Anterior cingulate cortex (tissue), 58 donors: ENCODE results near the gene GGN.
A peak's percentile ranks its signal among the peaks of the same experiment; 100 is the strongest.
"Not testable (repeated sequence)": the region's sequence is repeated elsewhere in the genome, so short reads cannot be mapped to it uniquely, and the experiment has no call there.

Source experiments
- DNase-seq, 58 donors: peaks; one replicate each; lab custom pipeline; 2025; lab: John Stamatoyannopoulos, UW

The GGN gene

GRCh38 chr19:38367041-38367440, 20.8 kb downstream of the GGN start:
- DNase-seq: no peak

GRCh38 chr19:38362946-38363688, 24.7 kb downstream of the GGN start:
- DNase-seq: not testable (repeated sequence)

DNA sequence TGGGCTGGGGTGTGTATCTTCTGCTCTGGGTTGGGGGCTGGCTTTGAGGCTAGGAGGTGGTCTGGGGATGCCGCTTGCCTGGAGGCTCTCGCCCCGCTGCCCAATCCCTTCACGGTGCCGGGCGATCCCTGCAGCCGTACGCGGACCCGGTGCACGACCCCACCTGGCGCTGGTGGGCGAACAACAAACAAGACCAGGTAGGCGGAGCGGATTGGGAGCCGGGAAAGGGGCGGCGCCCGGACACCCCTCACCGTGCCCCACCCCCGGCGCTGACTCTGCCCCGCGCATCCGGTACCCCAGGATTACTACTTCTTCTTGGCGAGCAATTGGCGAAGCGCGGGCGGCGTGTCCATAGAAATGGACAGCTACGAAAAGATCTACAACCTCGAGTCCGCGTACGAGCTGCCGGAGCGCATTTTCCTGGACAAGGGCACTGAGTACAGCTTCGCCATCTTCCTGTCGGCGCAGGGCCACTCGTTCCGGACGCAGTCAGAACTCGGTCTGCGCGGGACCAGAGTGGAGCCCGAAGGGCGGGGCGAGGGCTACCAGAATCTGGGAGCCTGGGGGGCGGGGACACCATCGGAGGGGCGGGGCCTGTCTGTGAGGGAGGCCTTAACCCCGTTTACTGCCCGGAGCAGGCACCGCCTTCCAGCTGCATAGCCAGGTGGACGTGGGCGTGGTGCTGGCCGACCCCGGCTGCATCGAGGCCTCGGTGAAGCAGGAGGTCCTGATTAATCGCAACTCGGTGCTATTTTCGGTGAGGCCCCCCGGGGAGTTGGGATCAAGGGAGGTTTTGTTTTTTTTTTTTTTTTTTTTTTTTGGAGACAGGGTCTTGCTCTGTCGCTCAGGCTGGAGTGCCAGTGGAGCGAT, 25.5 kb downstream of the GGN start:
- DNase-seq: peak in 11 of 58 donors; percentile 15 to 84 (median 39)

DNA sequence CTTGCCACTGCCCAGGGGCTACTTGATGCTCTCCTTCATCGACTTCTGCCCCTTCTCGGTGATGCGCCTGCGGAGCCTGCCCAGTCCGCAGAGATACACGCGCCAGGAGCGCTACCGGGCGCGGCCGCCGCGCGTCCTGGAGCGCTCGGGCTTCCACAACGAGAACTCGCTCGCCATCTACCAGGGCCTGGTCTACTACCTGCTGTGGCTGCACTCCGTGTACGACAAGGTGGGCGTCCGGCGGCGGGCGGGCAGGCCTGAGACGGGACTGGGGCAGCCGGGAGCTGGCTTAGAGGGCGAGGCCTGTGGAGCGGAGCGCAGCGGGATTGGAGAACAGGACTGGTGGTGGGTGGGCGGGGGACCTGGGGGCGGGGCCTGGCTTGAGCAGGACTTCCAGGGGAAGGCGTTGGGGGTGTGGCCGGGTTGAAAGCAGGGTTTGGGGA, 26.2 kb downstream of the GGN start:
- peak in 53 of 58 donors; percentile 4 to 84 (median 36) for DNase-seq

DNA sequence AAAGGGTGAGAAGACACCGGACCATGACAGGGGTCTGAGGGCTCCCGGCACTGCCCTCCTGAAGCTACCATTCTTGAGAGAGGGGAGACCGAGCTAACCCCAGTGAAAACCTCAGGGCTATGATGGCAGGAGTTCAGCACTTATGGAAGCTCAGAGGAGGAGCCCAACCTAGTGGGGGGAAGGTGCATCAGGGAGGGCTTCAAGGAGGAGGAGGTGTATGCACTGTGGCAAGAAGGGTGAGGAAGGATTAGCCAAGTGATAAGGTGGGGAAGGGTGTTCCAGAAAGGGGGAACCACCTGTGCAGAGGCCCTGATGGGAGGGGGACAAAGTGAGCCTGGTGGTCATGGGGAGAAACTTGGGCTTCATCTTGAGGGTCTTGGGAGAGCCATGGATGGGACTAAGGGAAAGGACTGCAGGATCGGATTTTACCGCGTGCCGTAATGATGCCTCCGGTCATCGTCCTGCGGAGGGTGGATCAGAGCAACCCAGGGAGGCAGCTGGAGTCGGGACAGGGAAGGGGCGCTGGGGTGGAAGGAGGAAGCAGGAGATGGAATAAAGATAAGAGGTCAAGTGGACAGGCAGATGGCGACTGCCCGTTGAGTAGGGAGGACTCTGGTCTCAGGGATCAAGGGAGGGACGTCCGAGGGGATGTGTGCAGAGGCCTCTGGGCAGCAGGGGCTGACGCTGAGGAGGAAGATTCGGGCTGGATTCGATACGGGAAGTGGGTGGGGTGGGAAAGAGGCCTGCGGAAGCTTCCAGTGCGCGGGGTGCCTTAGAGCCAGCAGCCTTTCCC, 26.8 kb downstream of the GGN start:
- DNase-seq: no peak

GRCh38 chr19:38360351-38360750, 27.5 kb downstream of the GGN start:
- no peak for DNase-seq

DNA sequence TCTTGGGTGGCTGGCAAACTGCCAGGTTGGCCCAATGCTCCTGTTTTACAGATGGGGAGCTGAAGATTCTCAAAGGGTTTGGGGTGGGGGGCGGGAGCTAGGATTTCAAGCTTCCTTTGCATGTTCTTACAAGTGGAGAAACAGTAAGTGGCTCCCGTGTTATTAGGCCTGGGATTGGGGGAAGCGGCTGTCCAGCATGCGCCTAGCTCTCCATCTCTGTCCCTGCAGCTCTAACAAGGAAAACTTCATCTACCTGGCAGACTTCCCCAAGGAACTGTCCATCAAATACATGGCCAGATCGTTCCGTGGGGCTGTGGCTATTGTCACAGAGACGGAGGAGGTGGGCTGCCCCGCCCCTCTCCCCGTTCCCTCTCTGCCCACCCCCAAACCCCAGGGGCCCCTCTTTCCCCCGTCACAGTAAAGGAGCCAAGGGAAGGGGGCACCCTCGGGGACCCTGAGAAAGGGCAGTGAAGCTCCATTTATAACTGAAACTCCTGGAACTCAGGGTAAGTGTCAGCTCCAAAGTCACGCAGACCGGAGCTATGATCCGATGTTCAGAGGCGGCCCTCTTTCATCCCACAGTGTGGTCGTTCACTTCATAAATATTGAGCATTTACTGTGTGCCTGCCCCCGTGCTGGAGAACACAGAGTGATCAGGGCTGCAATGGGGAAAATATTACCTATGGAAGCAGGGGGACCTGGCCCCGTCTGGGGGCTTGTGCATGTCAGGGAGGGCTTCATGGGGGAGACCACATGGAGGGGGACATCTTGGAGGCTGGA, 28.4 kb downstream of the GGN start:
- no peak for DNase-seq

- no peak for DNase-seq
Measured at GRCh38 chr19:38358071-38358470, 29.8 kb downstream of the GGN start.

GRCh38 chr19:38355728-38356725, 31.8 kb downstream of the GGN start:
- no peak for DNase-seq

DNA sequence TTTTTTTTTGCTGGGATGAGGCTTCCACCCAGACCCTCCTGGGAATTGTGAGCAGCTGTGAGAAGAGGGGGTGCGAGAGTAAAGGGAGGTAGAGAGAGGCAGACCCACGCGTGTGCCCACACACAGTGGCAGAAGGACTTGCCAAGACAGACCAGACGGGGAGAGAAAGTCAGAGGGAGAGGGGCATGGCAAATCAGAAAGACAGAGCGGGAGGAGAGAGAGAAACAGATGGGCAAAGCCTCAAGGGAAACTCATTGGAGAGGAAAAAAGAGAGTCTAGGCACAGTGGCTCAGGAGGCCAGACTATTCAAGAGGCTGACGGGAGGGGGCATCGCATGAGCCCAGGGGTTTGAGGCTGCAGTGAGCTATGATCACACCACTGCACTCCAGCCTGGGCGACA, 35.2 kb downstream of the GGN start:
- DNase-seq: peak in 2 of 58 donors; percentile 2 to 6

DNA sequence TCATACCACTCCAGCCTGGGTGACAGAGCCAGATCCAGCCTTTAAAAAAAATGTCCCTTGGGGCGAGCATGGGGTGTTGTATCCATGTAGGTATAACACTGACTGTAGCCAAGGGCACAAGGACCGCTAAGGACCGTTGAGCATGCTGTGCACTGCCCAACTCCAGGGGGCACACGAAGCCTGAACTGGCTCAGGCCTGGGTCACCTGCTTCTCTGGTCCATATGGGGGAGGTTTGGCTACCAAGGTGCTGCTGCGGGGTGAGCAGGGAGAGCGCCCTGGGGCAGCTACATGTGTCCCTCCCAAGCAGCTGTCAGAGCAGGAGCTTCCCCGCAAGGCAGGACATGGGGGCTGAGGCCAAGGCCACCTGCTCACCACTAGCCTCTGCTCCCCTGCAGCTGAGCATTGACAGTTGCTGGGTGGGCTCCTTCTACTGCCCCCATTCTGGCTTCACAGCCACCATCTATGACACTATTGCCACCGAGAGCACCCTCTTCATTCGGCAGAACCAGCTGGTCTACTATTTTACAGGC, 35.9 kb downstream of the GGN start:
- no peak for DNase-seq

DNA sequence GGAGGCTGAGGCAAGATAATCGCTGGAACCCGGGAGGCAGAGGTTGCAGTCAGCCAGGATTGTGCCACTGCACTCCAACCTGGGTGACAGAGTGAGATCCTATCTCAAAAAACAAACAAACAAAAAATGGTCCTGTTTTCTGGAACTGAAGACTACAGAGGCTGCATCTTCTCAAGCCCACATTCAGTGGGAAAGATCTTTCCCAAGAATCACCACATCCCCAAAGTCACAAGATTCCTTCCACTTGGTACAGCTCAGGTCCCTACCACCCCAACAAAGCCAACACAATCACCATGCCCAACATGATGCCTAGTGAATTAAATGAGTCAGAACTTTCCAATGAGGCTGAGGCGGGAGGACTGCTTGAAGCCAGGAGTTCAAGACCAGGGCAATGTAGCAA, 37.0 kb downstream of the GGN start:
- no peak for DNase-seq

GRCh38 chr19:38346837-38347236, 41.0 kb downstream of the GGN start:
- no peak for DNase-seq

DNA sequence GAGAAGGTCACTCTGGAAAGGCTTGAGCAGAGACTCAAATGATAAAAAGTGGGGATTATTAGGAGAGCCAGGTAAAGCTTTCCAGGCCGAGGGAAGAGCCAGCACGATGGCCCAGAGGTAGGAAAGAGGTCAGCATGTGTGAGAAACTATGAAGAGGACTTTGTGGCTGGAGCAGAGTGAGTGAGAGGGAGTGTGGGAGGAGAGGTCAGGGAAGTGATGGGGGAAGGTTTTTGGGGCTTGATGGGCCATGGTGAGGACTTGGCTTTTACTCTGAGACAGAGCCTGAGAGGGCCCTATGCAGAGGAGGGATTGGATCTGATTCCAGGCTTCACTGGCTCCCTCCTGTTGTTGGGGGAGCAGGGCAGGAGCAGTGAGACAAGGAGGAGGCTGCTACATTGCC, 46.9 kb downstream of the GGN start:
- DNase-seq: no peak

DNA sequence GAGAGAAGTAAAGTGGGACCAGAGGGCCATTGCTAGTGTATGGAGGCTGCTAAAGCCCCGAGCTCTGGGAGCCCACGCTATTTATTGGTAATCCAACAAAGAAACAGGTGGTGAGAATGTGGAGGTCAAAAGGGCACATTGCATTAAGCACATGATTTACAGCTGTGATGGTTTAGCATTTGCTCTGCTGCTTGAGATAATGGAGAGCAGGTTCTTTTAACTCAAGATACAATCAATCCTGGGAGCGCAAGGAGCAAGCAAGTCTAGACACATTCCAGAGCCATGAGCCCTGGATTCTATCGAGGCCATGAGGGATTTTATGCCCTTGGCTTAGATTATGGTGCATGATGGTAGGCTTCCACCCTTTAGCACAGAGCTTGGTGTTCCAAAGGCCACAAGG, 48.8 kb downstream of the GGN start:
- not testable (repeated sequence) for DNase-seq

DNA sequence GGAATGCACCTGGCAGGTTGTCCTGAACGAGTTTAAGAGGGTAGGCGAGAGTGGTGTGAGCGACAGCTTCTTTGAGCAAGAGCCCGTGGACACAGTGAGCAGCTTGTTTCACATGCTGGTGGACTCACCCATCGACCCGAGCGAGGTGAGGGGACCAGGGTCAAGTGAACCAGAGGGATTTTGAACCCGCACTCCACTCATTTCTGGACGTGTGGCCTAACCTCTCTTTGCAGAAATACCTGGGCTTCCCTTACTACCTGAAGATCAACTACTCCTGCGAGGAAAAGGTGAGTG, 50.5 kb downstream of the GGN start:
- peak in 1 of 58 donors; percentile 57 for DNase-seq

DNA sequence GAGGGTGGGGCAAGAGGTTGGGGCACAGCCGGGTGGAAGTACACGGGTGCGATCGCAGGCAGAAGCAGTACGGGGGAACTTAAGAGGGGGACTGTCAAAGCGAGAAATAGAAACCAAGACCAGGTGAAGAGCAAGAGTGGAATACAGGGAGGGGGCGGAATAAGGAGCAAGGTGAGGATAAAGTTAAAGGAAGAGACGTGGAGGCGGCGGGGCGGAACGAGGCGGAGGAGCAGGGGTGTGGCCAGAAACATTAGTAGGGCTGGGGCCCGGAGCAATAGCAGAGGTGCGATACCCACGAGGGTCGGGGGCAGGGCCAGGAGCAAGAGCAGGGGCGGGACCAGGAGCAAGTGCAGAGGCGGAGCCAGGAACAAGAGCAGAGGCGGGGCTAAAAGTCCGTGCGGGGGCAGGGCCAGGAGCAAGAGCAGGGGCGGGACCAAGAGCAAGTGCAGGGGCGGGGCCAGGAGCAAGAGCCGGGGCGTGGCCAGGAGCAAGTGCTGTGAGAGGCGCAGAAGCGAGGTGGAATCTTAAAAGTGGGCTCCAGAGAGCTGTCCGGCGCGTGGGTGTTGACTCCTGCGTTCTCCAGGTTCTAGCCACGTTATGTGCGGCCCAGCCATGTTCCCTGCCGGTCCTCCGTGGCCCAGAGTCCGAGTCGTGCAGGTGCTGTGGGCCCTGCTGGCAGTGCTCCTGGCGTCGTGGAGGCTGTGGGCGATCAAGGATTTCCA, 51.0 kb downstream of the GGN start:
- DNase-seq: peak in 57 of 58 donors; percentile 19 to 95 (median 82)
